Left cardiac atrium (tissue), 2 donors: ENCODE measurements around the gene TGM1. TPM values are rescaled to one million over a fixed set of nuclear protein-coding genes. Genes with fewer than 3 reads are reported as not detected.

Experiments used
- total RNA-seq, 2 donors: library from RNA; stranded (reverse); fragmentation: NEBNext Ultra II Directional; extraction: Animal tissue kit (Norgen Biotek cat#: 25700); gene quantifications; one replicate each; pipeline ENCODE4 v1.2.1, GENCODE V29; 2021
- donor health status: DM: no; HTN: yes; CAD: no; lungs with severe emphysema.
- donor health status: DM: yes; HTN: yes; CAD: no.

Gene TGM1
- total RNA-seq, 2 donors from 2014 or later: 5.5 to 6.4 TPM

Other genes starting within 250 kb of the TGM1 start
- under 1 TPM; 0.08 to 0.62 TPM for gene CARMIL3, start 211.2 kb downstream of the TGM1 start, total RNA-seq
- gene CPNE6, start 191.6 kb downstream of the TGM1 start, total RNA-seq: not detected
- gene PCK2, start 168.9 kb downstream of the TGM1 start, total RNA-seq: 10 to 100 TPM; 11.5 to 13.0 TPM
- gene DCAF11, start 148.4 kb downstream of the TGM1 start, total RNA-seq: 10 to 100 TPM; 59.6 to 60.2 TPM
- gene NRL, start 148.2 kb downstream of the TGM1 start, total RNA-seq: 1 to 10 TPM; 1.6 to 1.8 TPM
- 100 to 1,000 TPM; 103 to 131 TPM for gene FITM1, start 132.5 kb downstream of the TGM1 start, total RNA-seq
- gene PSME1, start 127.0 kb downstream of the TGM1 start, total RNA-seq: 100 to 1,000 TPM in 1 of 2 donors, 10 to 100 TPM in 1; 91.6 to 103 TPM
- gene EMC9, start 121.6 kb downstream of the TGM1 start, total RNA-seq: 10 to 100 TPM; 14.3 to 22.0 TPM
- 10 to 100 TPM; 65.5 to 84.2 TPM for gene PSME2, start 116.6 kb downstream of the TGM1 start, total RNA-seq
- 10 to 100 TPM; 31.6 to 41.7 TPM for gene RNF31, start 115.7 kb downstream of the TGM1 start, total RNA-seq
- 10 to 100 TPM; 44.7 to 84.6 TPM for gene IRF9, start 101.9 kb downstream of the TGM1 start, total RNA-seq
- 1 to 10 TPM; 8.4 to 8.9 TPM for gene REC8, start 91.1 kb downstream of the TGM1 start, total RNA-seq
- 10 to 100 TPM; 11.8 to 30.2 TPM for gene IPO4, start 74.4 kb downstream of the TGM1 start, total RNA-seq
- 10 to 100 TPM; 30.7 to 34.0 TPM for gene TM9SF1, start 67.7 kb downstream of the TGM1 start, total RNA-seq
- gene TSSK4, start 57.5 kb downstream of the TGM1 start, total RNA-seq: under 1 TPM in 1 of 2 donors, not detected in 1; 0.21 TPM
- gene CHMP4A, start 49.7 kb downstream of the TGM1 start, total RNA-seq: 10 to 100 TPM; 34.7 to 38.4 TPM
- 10 to 100 TPM; 14.5 to 18.2 TPM for gene MDP1, start 47.1 kb downstream of the TGM1 start, total RNA-seq
- gene NEDD8, start 30.8 kb downstream of the TGM1 start, total RNA-seq: 100 to 1,000 TPM; 162 to 186 TPM
- gene GMPR2, start 30.2 kb downstream of the TGM1 start, total RNA-seq: 10 to 100 TPM; 24.1 to 34.1 TPM
- gene TINF2, start 20.6 kb downstream of the TGM1 start, total RNA-seq: 10 to 100 TPM; 45.3 to 49.2 TPM
- 10 to 100 TPM; 16.1 to 18.6 TPM for gene RABGGTA, start 8.4 kb upstream of the TGM1 start, total RNA-seq
- gene DHRS1, start 36.6 kb upstream of the TGM1 start, total RNA-seq: 1 to 10 TPM; 7.9 to 8.4 TPM
- gene NOP9, start 36.7 kb upstream of the TGM1 start, total RNA-seq: 10 to 100 TPM; 17.5 to 21.7 TPM
- gene CIDEB, start 44.8 kb upstream of the TGM1 start, total RNA-seq: 1 to 10 TPM; 6.4 to 6.9 TPM
- gene LTB4R2, start 47.0 kb upstream of the TGM1 start, total RNA-seq: 1 to 10 TPM; 1.6 to 2.8 TPM
- gene LTB4R, start 48.3 kb upstream of the TGM1 start, total RNA-seq: 1 to 10 TPM; 2.8 to 3.2 TPM
- gene ADCY4, start 71.9 kb upstream of the TGM1 start, total RNA-seq: 10 to 100 TPM; 19.2 to 43.9 TPM
- 1 to 10 TPM; 6.5 to 6.7 TPM for gene RIPK3, start 76.8 kb upstream of the TGM1 start, total RNA-seq
- gene NFATC4, start 105.0 kb upstream of the TGM1 start, total RNA-seq: 10 to 100 TPM; 23.9 to 30.9 TPM
- gene NYNRIN, start 135.8 kb upstream of the TGM1 start, total RNA-seq: 10 to 100 TPM in 1 of 2 donors, 1 to 10 TPM in 1; 6.5 to 12.0 TPM
- 1 to 10 TPM; 2.2 to 2.5 TPM for gene CBLN3, start 166.5 kb upstream of the TGM1 start, total RNA-seq
- gene KHNYN, start 166.8 kb upstream of the TGM1 start, total RNA-seq: 10 to 100 TPM; 24.8 to 27.1 TPM
- 10 to 100 TPM; 72.0 to 78.8 TPM for gene SDR39U1, start 179.6 kb upstream of the TGM1 start, total RNA-seq
- 1 to 10 TPM in 1 of 2 donors, under 1 TPM in 1; 0.42 to 5.2 TPM for gene CMA1, start 245.1 kb upstream of the TGM1 start, total RNA-seq